Astrocyte (in vitro differentiated cells and primary cell): ENCODE measurements around the gene ACP5. TPM values are rescaled to one million over a fixed set of nuclear protein-coding genes. Genes with fewer than 3 reads are reported as not detected.

Experiments used
- DNase-seq: peaks from one replicate; pipeline ENCODE4 v3.0.0-alpha.2; 2010; ENCODE audit warnings: low read depth
- FAIRE-seq: peaks from 2 replicates; lab custom pipeline; 2011; peaks lifted over from hg19 to GRCh38; lab: Jason Lieb, UNC
- H2AFZ ChIP-seq: 2 replicates; pipeline ENCODE4 v1.6.0; 2012; ENCODE audit warnings: low read depth, low read length, inconsistent platforms
- H3K27ac ChIP-seq: 2 replicates; pipeline ENCODE4 v1.5.1; 2011; ENCODE audit warnings: low read depth, low read length, inconsistent platforms
- H3K27me3 ChIP-seq: 2 replicates; pipeline ENCODE4 v1.6.0; 2011; ENCODE audit warnings: low read length, inconsistent platforms; ENCODE audit not compliant: insufficient read depth
- H3K36me3 ChIP-seq: 2 replicates; pipeline ENCODE4 v1.5.1; 2011; ENCODE audit warnings: low read length, inconsistent platforms; ENCODE audit not compliant: insufficient read depth
- H3K4me1 ChIP-seq: 2 replicates; pipeline ENCODE4 v1.5.1; 2011; ENCODE audit warnings: low read length, inconsistent platforms; ENCODE audit not compliant: insufficient read depth
- H3K4me2 ChIP-seq: 2 replicates; pipeline ENCODE4 v1.6.0; 2012; ENCODE audit warnings: low read length, inconsistent platforms
- H3K4me3 ChIP-seq: 2 replicates; pipeline ENCODE4 v1.5.1; 2011; ENCODE audit warnings: low read depth, mild to moderate bottlenecking, low read length, inconsistent platforms; ENCODE audit not compliant: insufficient read depth
- H3K79me2 ChIP-seq: 2 replicates; pipeline ENCODE4 v1.6.0; 2012; ENCODE audit warnings: mild to moderate bottlenecking, low read length, inconsistent platforms; ENCODE audit not compliant: insufficient read depth
- H3K9ac ChIP-seq: 2 replicates; pipeline ENCODE4 v1.6.0; 2012; ENCODE audit warnings: mild to moderate bottlenecking, low read length, inconsistent platforms
- H3K9me3 ChIP-seq: 2 replicates; pipeline ENCODE4 v1.5.1; 2012; ENCODE audit warnings: low read depth, mild to moderate bottlenecking, low read length, inconsistent platforms; ENCODE audit not compliant: insufficient read depth
- H4K20me1 ChIP-seq: 2 replicates; pipeline ENCODE4 v1.6.0; 2012; ENCODE audit warnings: low read length, inconsistent platforms; ENCODE audit not compliant: insufficient read depth
- H3K27ac Mint-ChIP-seq: one replicate; pipeline ENCODE4 v1.8.0; 2021; ENCODE audit warnings: mild to moderate bottlenecking, mixed read lengths; ENCODE audit not compliant: unreplicated experiment
- H3K27me3 Mint-ChIP-seq: one replicate; pipeline ENCODE4 v1.8.0; 2021; ENCODE audit warnings: low read depth, mixed read lengths; ENCODE audit not compliant: unreplicated experiment
- H3K36me3 Mint-ChIP-seq: one replicate; pipeline ENCODE4 v1.8.0; 2021; ENCODE audit warnings: low read depth, mixed read lengths; ENCODE audit not compliant: unreplicated experiment
- H3K4me1 Mint-ChIP-seq: one replicate; pipeline ENCODE4 v1.8.0; 2021; ENCODE audit warnings: low read depth, mixed read lengths; ENCODE audit not compliant: unreplicated experiment
- H3K4me3 Mint-ChIP-seq: one replicate; pipeline ENCODE4 v1.8.0; 2021; ENCODE audit warnings: mild to moderate bottlenecking, moderate library complexity, mixed read lengths; ENCODE audit not compliant: unreplicated experiment
- H3K9me3 Mint-ChIP-seq: one replicate; pipeline ENCODE4 v1.8.0; 2021; ENCODE audit warnings: mild to moderate bottlenecking, mixed read lengths; ENCODE audit not compliant: unreplicated experiment
- CTCF ChIP-seq: IDR thresholded peaks from 2 replicates; pipeline ENCODE4 v1.5.1; 2011; ENCODE audit warnings: low read depth, mild to moderate bottlenecking, inconsistent platforms, low read length, moderate library complexity; ENCODE audit not compliant: insufficient read depth
- EZH2 ChIP-seq: IDR thresholded peaks from 2 replicates; pipeline ENCODE4 v1.6.1; 2012; ENCODE audit warnings: mild to moderate bottlenecking, low read length, inconsistent platforms; ENCODE audit not compliant: insufficient read depth
- total RNA-seq: library from RNA; stranded (reverse); gene quantifications from 2 replicates; pipeline ENCODE4 v1.2.1, GENCODE V29; 2021

The ACP5 gene
- total RNA-seq, 1 donor from 2014 or later, result not detected

GRCh38 chr19:11535792-11536595 lies 41.5 kb downstream of the ACP5 start:
- Histone ChIP-seq H2AFZ (peak overlapping the region; percentile 18), H3K9me3 (no peaks in the 10 kb centered on the region), H3K36me3 (no peaks in the 10 kb centered on the region), H4K20me1 (peaks cover under 1% of the 10 kb centered on the region), H3K4me2 (peak overlapping the region; percentile 82), H3K79me2 (peaks cover 11% of the 10 kb centered on the region), H3K4me3 (peak overlapping the region; percentile 35), H3K27me3 (no peaks in the 10 kb centered on the region), H3K4me1 (peaks cover 44% of the 10 kb centered on the region), H3K9ac (peak overlapping the region; percentile 80), H3K27ac (peak overlapping the region; percentile 84)
- FAIRE-seq (no peak), DNase-seq (peak; percentile 66)
- TF ChIP-seq EZH2 (no peak), CTCF (peak; percentile 66)
- Mint-ChIP-seq H3K4me1 (peaks cover 30% of the 10 kb centered on the region), H3K9me3 (no peaks in the 10 kb centered on the region), H3K27ac (peak overlapping the region; percentile 91), H3K36me3 (no peaks in the 10 kb centered on the region), H3K27me3 (no peaks in the 10 kb centered on the region), H3K4me3 (peak overlapping the region; percentile 72)

- Mint-ChIP-seq H3K27me3 (no peaks in the 10 kb centered on the region), H3K4me1 (peaks cover 25% of the 10 kb centered on the region), H3K27ac (no peak overlapping the region), H3K36me3 (no peaks in the 10 kb centered on the region), H3K4me3 (no peak overlapping the region), H3K9me3 (no peaks in the 10 kb centered on the region)
- Histone ChIP-seq H3K27ac (no peak overlapping the region), H3K4me2 (no peak overlapping the region), H3K9me3 (no peaks in the 10 kb centered on the region), H3K27me3 (no peaks in the 10 kb centered on the region), H4K20me1 (no peaks in the 10 kb centered on the region), H3K4me3 (no peak overlapping the region), H3K4me1 (peaks cover 37% of the 10 kb centered on the region), H3K79me2 (peaks cover 6% of the 10 kb centered on the region), H3K36me3 (no peaks in the 10 kb centered on the region), H3K9ac (no peak overlapping the region), H2AFZ (no peak overlapping the region)
- DNase-seq (no peak), FAIRE-seq (no peak)
- TF ChIP-seq CTCF (no peak), EZH2 (no peak)
Observed at GRCh38 chr19:11534948-11535347, 42.5 kb downstream of the ACP5 start.

- Histone ChIP-seq H3K27me3 (no peaks in the 10 kb centered on the region), H3K4me2 (no peak overlapping the region), H2AFZ (no peak overlapping the region), H4K20me1 (no peaks in the 10 kb centered on the region), H3K9ac (no peak overlapping the region), H3K4me1 (peaks cover 37% of the 10 kb centered on the region), H3K4me3 (no peak overlapping the region), H3K36me3 (no peaks in the 10 kb centered on the region), H3K79me2 (peaks cover 6% of the 10 kb centered on the region), H3K27ac (no peak overlapping the region), H3K9me3 (no peaks in the 10 kb centered on the region)
- no peak for DNase-seq
- no peak overlapping the region for H3K4me3 Mint-ChIP-seq
- H3K4me1 Mint-ChIP-seq, result peaks cover 25% of the 10 kb centered on the region
- no peaks in the 10 kb centered on the region for H3K27me3 Mint-ChIP-seq
- no peaks in the 10 kb centered on the region for H3K36me3 Mint-ChIP-seq
- no peaks in the 10 kb centered on the region for H3K9me3 Mint-ChIP-seq
- no peak for FAIRE-seq
- TF ChIP-seq EZH2, result no peak
- TF ChIP-seq CTCF, result no peak
- no peak overlapping the region for H3K27ac Mint-ChIP-seq
Observed at GRCh38 chr19:11534538-11534937, 42.9 kb downstream of the ACP5 start.
